Aorta (tissue), 5 donors: Measurements from ENCODE around the gene PPP4R2. TPM values are rescaled to one million over a fixed set of nuclear protein-coding genes. Genes with fewer than 3 reads are reported as not detected.

Source experiments
- ATAC-seq: fragments of 200-7000 bp; cut with Tn5 transposase; one replicate; pipeline ENCODE4 v1.9.1; 2022; ENCODE audit warnings: moderate library complexity; ENCODE audit not compliant: low FRiP score
- DNase-seq, 2 donors: peaks; one replicate each; pipeline ENCODE4 v3.0.0-alpha.2; 2020
- H3K27ac ChIP-seq, 2 donors: one replicate each; pipeline ENCODE4 v1.5.1; 2013; ENCODE audit warnings: low read length in 2 of 2, mild to moderate bottlenecking in 2 of 2, moderate library complexity in 2 of 2, control low read depth in 1 of 2, inconsistent platforms in 1 of 2, low read depth in 1 of 2
- H3K27me3 ChIP-seq, 2 donors: one replicate each; pipeline ENCODE4 v1.6.1; 2013; ENCODE audit warnings: control low read depth in 1 of 2, low read length in 1 of 2, mild to moderate bottlenecking in 1 of 2, moderate library complexity in 1 of 2; ENCODE audit not compliant: insufficient read depth in 2 of 2, control insufficient read depth in 1 of 2
- H3K36me3 ChIP-seq, 2 donors: one replicate each; pipeline ENCODE4 v1.6.1; 2013; ENCODE audit warnings: control low read depth in 1 of 2, low read length in 1 of 2, mild to moderate bottlenecking in 1 of 2; ENCODE audit not compliant: insufficient read depth in 2 of 2, control insufficient read depth in 1 of 2
- H3K4me1 ChIP-seq, 2 donors: one replicate each; pipeline ENCODE4 v1.6.1; 2013; ENCODE audit warnings: low read length in 2 of 2, control low read depth in 1 of 2, mild to moderate bottlenecking in 1 of 2, moderate library complexity in 1 of 2; ENCODE audit not compliant: insufficient read depth in 2 of 2, control insufficient read depth in 1 of 2
- H3K4me3 ChIP-seq, 2 donors: one replicate each; pipeline ENCODE4 v1.5.1; 2013; ENCODE audit warnings: low read length in 2 of 2, control low read depth in 1 of 2, mild to moderate bottlenecking in 1 of 2
- H3K9me3 ChIP-seq: one replicate; pipeline ENCODE4 v1.6.1; 2013; ENCODE audit warnings: mild to moderate bottlenecking, low read length; ENCODE audit not compliant: control insufficient read depth
- WGBS, 2 donors: extraction: QIAGEN DNeasy Blood & Tissue Kit; methylation state at CpG; one replicate each; pipeline ENCODE4 v1.1.7; 2013; 5-methylcytosine and 5-hydroxymethylcytosine counted together
- intact Hi-C, 2 donors: fragments of 100-400 bp; cut with DNase I; formaldehyde crosslinking; loops; one replicate each; pipeline versions ENCODE4 v1.14.2 to v1.15.0; 2022
- polyA plus RNA-seq, 2 donors: library from polyadenylated mRNA; stranded (reverse); fragments of 200-250 nt; gene quantifications; one replicate each; pipeline ENCODE4 v1.2.3, GENCODE V29; 2013
- total RNA-seq, 2 donors: library from RNA; stranded (reverse); fragmentation: NEBNext Ultra II Directional; extraction: Animal tissue kit (Norgen Biotek cat#: 25700); gene quantifications; one replicate each; pipeline ENCODE4 v1.2.1, GENCODE V29; 2021
- donor health status: healthy with polysubstance abuse.
- donor health status: Bipolar disorder and iron deficiency.
- donor health status: DM: no; HTN: no; CAD: no.
- donor health status: DM: no; HTN: no; CAD: no.
- donor health status: DM: yes; HTN: yes; CAD: no.

The PPP4R2 gene
- total and polyA plus RNA-seq, 4 donors: 16.0 to 70.7 (median 40.8) TPM

GRCh38 chr3:72972706-72973030 is 23.9 kb upstream of the PPP4R2 start:
- ATAC-seq: no peak
- no peak overlapping the region for H3K27ac ChIP-seq
- 93% methylated on average over 3 of the region's 3 CpGs for WGBS, 2 donors
- no peaks in the 10 kb centered on the region for H3K4me1 ChIP-seq
- H3K27me3 ChIP-seq: no peaks in the 10 kb centered on the region
- intact Hi-C loops: no loop called here
- H3K4me3 ChIP-seq: no peak overlapping the region
- DNase-seq: no peak
- H3K36me3 ChIP-seq: peaks cover 0 to under 1% of the 10 kb centered on the region in 2 donors
- no peaks in the 10 kb centered on the region for H3K9me3 ChIP-seq

- no peak for DNase-seq
- H3K4me3 ChIP-seq: no peak overlapping the region
- ATAC-seq: no peak
- no peaks in the 10 kb centered on the region for H3K36me3 ChIP-seq
- no peaks in the 10 kb centered on the region for H3K4me1 ChIP-seq
- 60 to 65% methylated on average over 7 of the region's 7 CpGs for WGBS, 2 donors
- H3K27ac ChIP-seq: no peak overlapping the region
- no peaks in the 10 kb centered on the region for H3K27me3 ChIP-seq
- no peaks in the 10 kb centered on the region for H3K9me3 ChIP-seq
- intact Hi-C loops: no loop called here
These were observed 23.4 kb upstream of the PPP4R2 start for GRCh38 chr3:72973031-72973723.

- 93 to 94% methylated on average over 2 of the region's 2 CpGs for WGBS, 2 donors
- ATAC-seq (no peak), DNase-seq (no peak)
- no peaks in the 10 kb centered on the region for H3K9me3 ChIP-seq
- intact Hi-C loops: no loop called here
- H3K4me3 ChIP-seq: no peak overlapping the region
- H3K36me3 ChIP-seq: no peaks in the 10 kb centered on the region
- H3K27ac ChIP-seq: no peak overlapping the region
- H3K4me1 ChIP-seq: no peaks in the 10 kb centered on the region
- H3K27me3 ChIP-seq: no peaks in the 10 kb centered on the region
These were observed 22.8 kb upstream of the PPP4R2 start for GRCh38 chr3:72973786-72974185.

GRCh38 chr3:72974956-72975355 is 21.7 kb upstream of the PPP4R2 start:
- Histone ChIP-seq H3K4me3 (no peak overlapping the region), H3K9me3 (no peaks in the 10 kb centered on the region), H3K36me3 (no peaks in the 10 kb centered on the region), H3K27ac (no peak overlapping the region), H3K4me1 (no peaks in the 10 kb centered on the region), H3K27me3 (no peaks in the 10 kb centered on the region)
- ATAC-seq: no peak
- intact Hi-C loops: no loop called here
- 81 to 84% methylated on average over 4 of the region's 4 CpGs for WGBS, 2 donors
- no peak for DNase-seq

GRCh38 chr3:72976281-72976741 is 20.3 kb upstream of the PPP4R2 start:
- Histone ChIP-seq H3K27me3 (no peaks in the 10 kb centered on the region), H3K36me3 (no peaks in the 10 kb centered on the region), H3K4me1 (no peaks in the 10 kb centered on the region), H3K9me3 (no peaks in the 10 kb centered on the region), H3K4me3 (no peak overlapping the region), H3K27ac (no peak overlapping the region)
- DNase-seq (no peak), ATAC-seq (no peak)
- 72 to 81% methylated on average over 1 of the region's 1 CpG for WGBS, 2 donors
- intact Hi-C loops: no loop called here

- Histone ChIP-seq H3K27ac (no peak overlapping the region), H3K9me3 (no peaks in the 10 kb centered on the region), H3K4me1 (no peaks in the 10 kb centered on the region), H3K27me3 (no peaks in the 10 kb centered on the region), H3K4me3 (no peak overlapping the region), H3K36me3 (no peaks in the 10 kb centered on the region)
- DNase-seq (no peak), ATAC-seq (no peak)
- WGBS, 2 donors: 80% methylated on average over 5 of the region's 5 CpGs
- intact Hi-C loops: no loop called here
These were observed 19.4 kb upstream of the PPP4R2 start for GRCh38 chr3:72977060-72977808.

GRCh38 chr3:72982609-72983366 is 13.8 kb upstream of the PPP4R2 start:
- H3K27me3 ChIP-seq: no peaks in the 10 kb centered on the region
- DNase-seq: no peak
- H3K4me3 ChIP-seq: no peak overlapping the region
- no peak overlapping the region for H3K27ac ChIP-seq
- 92 to 94% methylated on average over 3 of the region's 3 CpGs for WGBS, 2 donors
- H3K4me1 ChIP-seq: no peaks in the 10 kb centered on the region
- no peaks in the 10 kb centered on the region for H3K36me3 ChIP-seq
- intact Hi-C loops: no loop called here
- H3K9me3 ChIP-seq: peaks cover 2% of the 10 kb centered on the region
- ATAC-seq: no peak

- intact Hi-C loops: no loop called here
- no peak for DNase-seq
- no peaks in the 10 kb centered on the region for H3K4me1 ChIP-seq
- no peaks in the 10 kb centered on the region for H3K36me3 ChIP-seq
- no peak for ATAC-seq
- no peaks in the 10 kb centered on the region for H3K27me3 ChIP-seq
- no peak overlapping the region for H3K27ac ChIP-seq
- WGBS, 2 donors: 91 to 93% methylated on average over 1 of the region's 1 CpG
- peaks cover 2% of the 10 kb centered on the region for H3K9me3 ChIP-seq
- no peak overlapping the region for H3K4me3 ChIP-seq
These were observed 11.0 kb upstream of the PPP4R2 start for GRCh38 chr3:72985576-72985975.
